DMS53 treated with DMSO at 0.1 percent for 48 hours (cell line): ENCODE data around the gene SLC7A9.
"Not testable (repeated sequence)": the region's sequence is repeated elsewhere in the genome, so short reads cannot be mapped to it uniquely, and the experiment has no call there.

Experiments used
- DNase-seq: peaks from one replicate; lab custom pipeline; 2025; ENCODE audit not compliant: unreplicated experiment; lab: John Stamatoyannopoulos, UW

The SLC7A9 gene

DNA sequence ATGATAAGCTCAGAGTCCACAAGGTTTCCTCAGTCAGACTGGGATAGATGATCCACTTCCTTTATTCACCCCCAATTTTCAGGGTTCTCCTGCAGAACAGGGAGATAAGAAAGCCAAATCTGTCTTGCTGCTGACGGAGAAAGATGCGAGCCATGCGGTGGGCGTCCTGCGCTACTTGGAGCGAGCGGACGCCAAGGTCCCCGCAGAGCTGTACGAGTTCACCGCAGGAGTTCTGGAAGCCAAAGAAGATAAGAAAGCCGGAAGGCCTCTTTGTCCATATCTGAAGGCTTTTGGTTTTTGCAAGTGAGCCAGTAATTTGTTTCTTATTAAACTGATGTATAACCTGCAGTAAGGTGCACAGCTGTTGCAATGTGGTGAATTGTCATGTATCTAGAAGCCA is 66.7 kb downstream of the SLC7A9 start:
- no peak for DNase-seq

- DNase-seq, result no peak
These were observed 68.8 kb downstream of the SLC7A9 start for GRCh38 chr19:32800754-32801153.

DNA sequence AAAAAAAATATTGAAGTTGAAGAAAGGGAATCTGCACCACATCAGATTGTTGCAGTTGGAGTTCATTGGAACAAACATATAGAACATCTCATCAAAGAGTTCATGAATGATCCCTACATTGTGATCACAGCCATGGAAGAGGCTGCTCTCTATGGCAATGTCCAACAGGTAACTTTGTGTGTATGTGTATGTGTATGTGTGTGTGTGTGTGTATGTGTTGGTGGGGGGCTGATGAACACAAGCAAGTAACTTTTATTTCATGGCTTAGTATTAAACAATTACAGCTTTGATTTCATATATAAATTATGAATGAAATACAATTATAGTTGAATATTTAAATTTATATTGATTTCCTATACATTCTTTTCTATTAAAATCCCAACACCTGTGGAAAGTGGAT is 69.4 kb downstream of the SLC7A9 start:
- no peak for DNase-seq

- peak; percentile 85 for DNase-seq
These were observed 71.4 kb downstream of the SLC7A9 start for GRCh38 chr19:32798201-32798600.

DNA sequence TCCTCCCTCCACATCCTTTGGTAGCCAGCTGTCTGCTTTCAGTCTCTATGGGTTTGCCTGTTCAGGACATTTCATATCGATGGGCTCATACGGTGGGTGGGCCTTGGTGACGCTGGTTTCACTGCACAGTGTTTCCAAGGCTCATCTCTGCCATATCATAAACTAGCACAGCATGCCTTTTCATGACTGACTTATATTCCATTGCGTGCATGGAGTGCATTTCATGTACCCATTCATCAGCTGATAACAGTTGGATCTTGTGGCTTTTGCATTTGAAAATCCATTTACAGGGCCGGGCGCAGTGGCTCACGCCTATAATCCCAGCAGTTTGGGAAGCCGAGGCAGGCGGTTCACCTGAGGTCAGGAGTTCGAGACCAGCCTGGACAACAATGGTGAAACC is 80.1 kb downstream of the SLC7A9 start:
- DNase-seq, result no peak

GRCh38 chr19:32787895-32788294 is 81.7 kb downstream of the SLC7A9 start:
- DNase-seq, result not testable (repeated sequence)

DNA sequence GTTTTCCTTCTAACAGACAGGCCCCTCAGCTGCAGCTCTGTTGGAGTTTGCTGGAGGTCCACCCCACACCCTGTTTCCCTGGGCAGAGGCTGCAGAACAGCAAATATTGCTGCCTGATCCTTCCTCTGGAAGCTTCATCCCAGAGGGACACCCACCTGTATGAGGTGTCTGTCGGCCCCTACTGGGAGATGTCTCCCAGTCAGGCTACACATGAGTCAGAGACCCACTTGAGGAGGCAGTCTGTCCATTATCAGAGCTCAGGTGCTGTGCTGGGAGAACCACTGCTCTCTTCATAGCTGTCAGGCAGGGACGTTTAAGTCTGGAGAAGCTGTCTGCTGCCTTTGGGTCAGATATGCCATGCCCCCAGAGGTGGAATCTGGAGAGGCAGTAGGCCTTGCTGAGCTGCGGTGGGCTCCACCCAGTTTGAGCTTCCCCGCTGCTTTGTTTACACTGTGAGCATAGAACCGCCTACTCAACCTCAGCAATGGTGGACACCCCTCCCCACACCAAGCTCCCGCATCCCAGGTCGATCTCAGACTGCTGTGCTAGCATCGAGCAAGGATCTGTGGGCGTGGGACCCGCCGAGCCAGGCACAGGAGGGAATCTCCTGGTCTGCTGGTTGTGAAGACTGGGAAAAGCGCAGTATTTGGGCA is 82.3 kb downstream of the SLC7A9 start:
- not testable (repeated sequence) for DNase-seq

GRCh38 chr19:32782089-32782488 is 87.5 kb downstream of the SLC7A9 start:
- not testable (repeated sequence) for DNase-seq

GRCh38 chr19:32781280-32781679 is 88.3 kb downstream of the SLC7A9 start:
- DNase-seq, result no peak
